Fibroblast of lung (primary cell): ENCODE results near the gene PRG2.
A peak's percentile ranks its signal among the peaks of the same experiment; 100 is the strongest.

ENCODE experiments used
- CTCF ChIP-seq, 2 donors: IDR thresholded peaks in 1 of 2; conservative IDR thresholded peaks in 1 of 2; 1 replicate in 1 of 2; 2 replicates in 1 of 2; pipeline ENCODE4 v1.5.1; 2011 to 2012; ENCODE audit warnings: low read length in 2 of 2, control low read depth in 1 of 2, inconsistent platforms in 1 of 2, low read depth in 1 of 2, mild to moderate bottlenecking in 1 of 2
- EZH2 ChIP-seq: IDR thresholded peaks from 2 replicates; pipeline ENCODE4 v1.5.1; 2012; ENCODE audit warnings: low read length, control low read depth, mild to moderate bottlenecking; ENCODE audit errors: missing control alignments

- peak in 1 of 2 donors; percentile 24 for TF ChIP-seq CTCF (conservative IDR thresholded peaks at IDR 0.05 in 1 of 2, IDR thresholded peaks at IDR 0.05 in 1 of 2; ENCODE audit: low read depth in 1 of 2, low read length in 2 of 2)
- no peak for TF ChIP-seq EZH2
Observed at GRCh38 chr11:57340039-57340615, 50.3 kb downstream of the PRG2 start.
